GM21528 (cell line): ENCODE results near the gene HARBI1.
A peak's percentile ranks its signal among the peaks of the same experiment; 100 is the strongest.
"Not testable (repeated sequence)": the region's sequence is repeated elsewhere in the genome, so short reads cannot be mapped to it uniquely, and the experiment has no call there.

Source experiments
- ATAC-seq: cut with Tn5 transposase; IDR thresholded peaks from one replicate; pipeline ENCODE4 v1.9.1; 2021; ENCODE audit warnings: mild to moderate bottlenecking, moderate library complexity; ENCODE audit not compliant: unreplicated experiment, low FRiP score

HARBI1 gene

GRCh38 chr11:46599340-46600193, 17.5 kb downstream of the HARBI1 start:
- no peak for ATAC-seq

DNA sequence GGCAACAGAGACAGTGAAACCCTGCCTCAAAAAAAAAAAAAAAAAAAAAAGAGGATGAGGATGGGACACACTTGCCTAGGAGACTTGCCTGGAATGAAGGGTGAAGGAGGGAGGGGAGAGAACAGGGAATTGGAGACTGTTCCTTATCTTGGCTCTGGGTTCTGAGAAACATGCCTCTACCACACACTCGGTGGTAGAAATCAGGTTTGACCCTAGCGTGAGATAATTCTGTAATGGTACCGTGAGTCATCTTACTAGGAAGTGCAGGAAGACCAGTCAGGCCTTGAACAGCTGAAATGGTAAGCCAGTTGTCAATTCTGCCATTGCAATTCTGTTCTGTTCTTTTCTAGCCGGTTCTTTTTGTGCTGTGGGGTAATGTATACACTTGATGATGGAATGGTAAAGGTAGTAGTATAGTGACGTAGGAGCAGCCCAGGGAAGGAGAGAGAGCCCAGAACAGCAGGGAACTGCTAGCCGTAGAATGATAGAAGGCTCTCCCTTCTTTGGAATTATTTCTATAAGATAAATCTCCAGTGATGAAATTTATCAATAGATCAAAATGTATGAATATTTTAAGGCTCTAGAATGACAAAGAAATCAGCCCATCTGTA, 19.3 kb downstream of the HARBI1 start:
- no peak for ATAC-seq

- no peak for ATAC-seq
Observed at GRCh38 chr11:46597155-46597554, 19.9 kb downstream of the HARBI1 start.

DNA sequence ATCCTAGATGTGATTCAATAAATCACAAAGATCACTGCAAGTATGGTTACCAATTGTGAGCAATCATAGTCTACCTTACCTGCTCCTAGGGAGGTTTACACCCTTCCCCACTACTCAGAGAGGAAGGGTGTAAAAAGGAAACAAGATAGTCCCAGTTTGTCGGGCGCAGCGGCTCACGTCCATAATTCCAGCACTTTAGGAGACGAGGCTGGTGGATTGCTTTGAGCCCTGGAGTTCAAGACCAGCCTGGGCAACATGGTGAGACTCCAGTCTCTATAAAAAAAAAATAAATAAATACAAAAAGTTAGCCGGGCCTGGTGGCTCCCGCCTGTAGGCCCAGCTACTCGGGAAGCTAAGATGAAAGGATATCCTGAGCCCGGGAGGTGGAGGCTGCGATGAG, 22.2 kb downstream of the HARBI1 start:
- no peak for ATAC-seq

GRCh38 chr11:46594374-46594700, 22.7 kb downstream of the HARBI1 start:
- ATAC-seq: no peak

DNA sequence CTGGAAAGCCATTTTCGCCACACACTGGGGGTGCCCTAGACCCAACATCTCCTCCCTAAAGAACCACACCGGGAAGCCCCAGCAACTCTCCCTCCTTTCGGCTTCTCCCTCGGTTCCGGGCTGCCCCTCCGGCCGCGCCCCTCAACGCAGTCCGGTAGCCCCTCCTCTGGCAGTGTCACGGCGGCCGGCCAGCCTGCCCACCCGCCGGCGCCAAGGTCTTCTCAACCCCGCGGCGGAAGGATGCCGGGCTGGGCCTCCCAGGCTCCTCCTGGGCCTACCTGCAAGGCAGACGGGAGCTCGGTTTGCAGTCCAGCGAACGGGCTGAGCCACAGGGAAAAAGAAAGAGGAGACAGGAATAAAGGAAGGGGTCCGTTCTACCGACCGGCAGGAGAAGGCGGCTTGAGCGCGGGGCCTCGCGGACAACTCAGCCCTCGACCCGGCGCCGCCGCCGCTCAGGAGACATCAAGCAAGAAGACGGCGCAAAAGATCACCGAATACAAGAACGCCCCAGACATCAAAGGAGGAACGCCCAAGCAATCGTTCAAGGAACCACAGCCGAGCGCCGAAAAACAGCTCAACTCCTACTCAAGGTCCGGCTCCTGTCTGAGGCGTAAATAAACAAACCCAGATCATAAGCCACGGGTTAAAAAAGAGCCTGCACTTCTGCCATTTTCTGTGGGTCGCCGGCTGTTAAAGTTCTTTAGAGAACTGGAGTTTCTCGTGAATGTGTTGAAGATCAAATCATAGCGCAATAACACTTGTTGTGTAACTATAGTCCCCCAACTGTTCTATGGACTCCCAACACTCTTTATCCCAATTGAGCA, 23.3 kb downstream of the HARBI1 start, which contains the start of gene AMBRA1:
Gene AMBRA1, minus strand, starts transcription at position 474 of the 824 bp plus-strand sequence. CDS start 45,643 bp downstream, outside the sequence.
- peak; percentile 78 for ATAC-seq

DNA sequence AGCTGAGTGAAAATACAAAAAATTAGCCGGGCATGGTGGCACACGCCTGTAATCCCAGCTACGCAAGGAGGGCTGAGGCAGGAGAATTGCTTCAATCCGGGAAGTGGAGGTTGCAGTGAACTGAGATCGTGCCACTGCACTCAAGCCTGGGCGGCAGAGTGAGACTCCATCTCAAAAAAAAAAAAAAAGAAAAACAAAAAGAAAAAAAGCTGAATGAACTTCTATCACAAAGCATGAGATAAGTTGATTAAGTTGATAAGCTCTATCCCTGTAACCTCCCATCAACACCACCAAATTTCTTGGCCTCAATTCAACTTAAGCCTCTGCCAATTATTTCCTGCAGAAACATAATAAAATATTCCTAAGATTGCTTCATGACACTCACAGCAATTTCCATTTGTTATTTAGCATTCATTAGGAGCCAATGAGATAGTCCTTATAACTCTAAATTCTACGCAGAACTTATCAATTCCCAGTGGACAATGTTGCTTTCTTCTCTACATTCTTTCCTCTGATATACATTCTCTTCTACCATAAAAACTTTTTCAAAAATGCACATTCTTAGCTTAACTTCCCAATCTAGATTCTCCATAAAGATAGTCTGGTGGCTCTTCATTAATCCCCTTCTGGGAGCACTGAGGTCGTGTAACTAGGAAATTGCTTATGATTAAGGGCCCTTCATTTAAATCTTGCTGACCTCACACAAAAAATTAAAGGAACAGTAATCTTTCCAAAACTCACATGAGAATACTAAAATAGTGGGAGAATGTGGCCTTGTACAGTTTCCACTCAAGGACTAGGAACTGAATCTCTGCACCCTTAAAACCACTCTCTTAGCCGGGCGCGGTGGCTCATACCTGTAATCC, 26.1 kb downstream of the HARBI1 start:
- ATAC-seq: no peak

- ATAC-seq: no peak
Observed at GRCh38 chr11:46588915-46589314, 28.1 kb downstream of the HARBI1 start.

DNA sequence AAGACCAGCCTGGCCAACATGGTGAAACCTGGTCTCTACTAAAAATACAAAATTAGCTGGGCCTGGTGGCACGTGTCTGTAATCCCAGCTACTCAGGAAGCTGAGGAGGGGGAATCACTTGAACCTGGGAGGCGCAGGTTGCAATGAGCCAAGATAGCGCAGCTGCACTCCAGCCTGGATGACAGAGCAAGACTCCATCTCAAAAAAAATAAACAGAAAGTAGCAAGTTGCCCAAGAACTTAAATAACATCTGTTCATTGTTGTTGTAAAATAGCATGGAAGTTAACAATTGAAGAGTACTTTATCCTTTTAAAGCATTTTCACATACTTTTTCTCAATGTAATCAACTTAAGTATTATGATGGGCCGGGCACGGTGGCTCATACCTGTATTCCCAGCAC, 28.9 kb downstream of the HARBI1 start:
- ATAC-seq: no peak

DNA sequence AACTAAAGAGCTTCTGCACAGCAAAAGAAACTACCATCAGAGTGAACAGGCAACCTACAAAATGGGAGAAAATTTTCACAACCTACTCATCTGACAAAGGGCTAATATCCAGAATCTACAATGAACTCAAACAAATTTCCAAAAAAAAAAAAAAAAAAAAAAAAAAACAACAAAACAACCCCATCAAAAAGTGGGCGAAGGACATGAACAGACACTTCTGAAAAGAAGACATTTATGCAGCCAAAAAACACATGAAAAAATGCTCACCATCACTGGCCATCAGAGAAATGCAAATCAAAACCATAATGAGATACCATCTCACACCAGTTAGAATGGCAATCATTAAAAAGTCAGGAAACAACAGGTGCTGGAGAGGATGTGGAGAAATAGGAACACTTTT, 33.5 kb downstream of the HARBI1 start:
- ATAC-seq: not testable (repeated sequence)

- ATAC-seq: no peak
Observed at GRCh38 chr11:46582588-46582987, 34.4 kb downstream of the HARBI1 start.

- no peak for ATAC-seq
Observed at GRCh38 chr11:46577058-46577457, 40.0 kb downstream of the HARBI1 start.

DNA sequence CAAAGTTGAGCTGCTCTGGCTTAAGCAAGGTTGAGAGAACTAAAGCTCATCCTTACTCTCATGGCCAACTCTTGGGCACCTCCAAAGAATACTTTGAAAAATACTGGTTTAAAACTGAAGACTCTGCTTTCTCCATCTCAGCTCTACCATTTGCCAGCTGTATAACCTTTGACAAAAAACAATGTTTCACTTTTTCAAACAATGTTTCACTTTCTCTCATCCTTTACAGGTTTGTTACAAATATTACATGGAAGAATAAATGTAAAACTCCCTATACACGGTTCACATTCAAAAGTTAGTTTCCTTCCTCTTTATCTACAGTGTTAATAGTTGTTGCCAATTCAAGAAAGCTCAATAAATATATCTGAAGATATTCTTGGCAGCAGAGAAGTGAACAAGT, 42.4 kb downstream of the HARBI1 start:
- ATAC-seq: no peak

- no peak for ATAC-seq
Observed at GRCh38 chr11:46570790-46571398, 46.1 kb downstream of the HARBI1 start.

GRCh38 chr11:46565232-46565840, 51.7 kb downstream of the HARBI1 start:
- ATAC-seq: no peak

- ATAC-seq: no peak
Observed at GRCh38 chr11:46564459-46564858, 52.6 kb downstream of the HARBI1 start.

DNA sequence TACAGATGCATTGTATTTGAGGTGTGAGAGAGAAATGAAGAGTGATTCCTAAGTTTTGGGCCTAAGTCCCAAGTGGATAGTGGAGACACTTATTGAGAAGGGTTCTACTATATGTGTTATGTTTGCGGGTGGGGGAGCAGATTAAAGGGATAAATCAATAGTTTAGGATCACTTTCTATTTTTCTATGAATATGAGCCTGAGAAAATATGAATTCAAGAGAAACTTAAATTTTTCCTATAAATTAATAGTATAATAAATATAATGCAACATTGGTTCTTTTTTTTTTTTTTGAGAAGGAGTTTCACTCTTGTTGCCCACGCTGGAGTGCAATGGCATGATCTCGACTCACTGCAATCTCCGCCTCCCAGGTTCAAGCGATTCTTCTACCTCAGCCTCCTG, 54.5 kb downstream of the HARBI1 start:
- ATAC-seq: no peak

GRCh38 chr11:46560300-46560991, 56.6 kb downstream of the HARBI1 start:
- ATAC-seq: no peak

DNA sequence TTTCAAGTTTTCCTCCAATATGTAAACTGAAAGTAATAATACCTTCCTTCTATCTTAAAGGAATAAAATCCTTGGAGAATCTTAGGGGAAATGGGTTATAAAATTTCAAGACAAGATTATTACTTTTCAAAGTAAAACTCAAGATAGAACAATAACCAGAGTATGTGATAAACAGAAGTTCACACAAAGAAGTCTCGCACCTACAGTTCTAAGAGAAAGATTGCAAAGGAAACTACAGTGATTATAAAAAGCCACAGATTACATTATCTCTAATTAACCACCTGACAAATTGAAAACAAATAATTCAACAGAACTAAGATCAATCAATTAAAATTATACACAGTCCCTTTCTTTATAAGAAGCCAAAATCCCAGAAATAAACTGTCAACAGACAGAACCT, 57.2 kb downstream of the HARBI1 start:
- no peak for ATAC-seq
